Kidney epithelial cell (primary cell): Measurements from ENCODE around the gene ANP32A. TPM values are rescaled to one million over a fixed set of nuclear protein-coding genes. Genes with fewer than 3 reads are reported as not detected.

Source experiments
- DNase-seq: peaks from one replicate; pipeline ENCODE4 v3.0.0-alpha.2; 2010; ENCODE audit warnings: low read depth
- H3K27me3 ChIP-seq: 2 replicates; pipeline ENCODE4 v1.6.0; 2011; ENCODE audit warnings: low read length; ENCODE audit not compliant: control insufficient read depth, insufficient read depth
- H3K36me3 ChIP-seq: 2 replicates; pipeline ENCODE4 v1.5.1; 2011; ENCODE audit warnings: low read length; ENCODE audit not compliant: control insufficient read depth, insufficient read depth
- H3K4me3 ChIP-seq: 2 replicates; pipeline ENCODE4 v1.5.1; 2011; ENCODE audit warnings: low read depth, mild to moderate bottlenecking, control low read depth, low read length
- CTCF ChIP-seq: IDR thresholded peaks from 2 replicates; pipeline ENCODE4 v1.5.1; 2011; ENCODE audit warnings: mild to moderate bottlenecking, moderate library complexity, low read length, control low read depth, inconsistent platforms; ENCODE audit not compliant: insufficient read depth, poor library complexity, severe bottlenecking
- total RNA-seq: library from RNA; depleted of rRNA; stranded (reverse); fragments of >200 nt; gene quantifications from 2 replicates; pipeline ENCODE4 v1.2.3, GENCODE V29; 2015

The ANP32A gene
- total RNA-seq, 1 donor from 2014 or later, result 46.8 TPM

- no peak for DNase-seq
- Histone ChIP-seq H3K27me3 (no peaks in the 10 kb centered on the region), H3K4me3 (no peak overlapping the region), H3K36me3 (peaks cover 2% of the 10 kb centered on the region)
- no peak for TF ChIP-seq CTCF
Measured at GRCh38 chr15:68786753-68787152, 33.9 kb downstream of the ANP32A start.

DNA sequence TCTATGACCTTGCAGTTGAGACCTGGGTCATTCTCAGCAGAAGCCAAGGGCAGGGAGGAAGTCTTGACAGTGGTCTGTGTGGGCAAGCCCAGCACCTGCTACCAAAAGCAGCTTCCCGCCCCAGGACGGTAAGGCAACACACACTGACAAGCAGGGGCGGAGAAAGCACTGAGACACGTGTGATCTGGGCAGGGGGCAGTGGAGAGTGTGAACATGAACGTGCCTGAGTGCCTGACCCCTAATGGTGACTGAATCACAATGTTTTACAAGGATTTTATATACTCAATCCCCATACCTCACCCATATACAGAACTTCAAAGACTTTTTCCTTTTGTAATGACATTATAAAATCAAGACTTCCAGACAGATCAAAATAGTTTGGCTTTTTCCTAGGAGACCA, 35.2 kb downstream of the ANP32A start:
- no peak for TF ChIP-seq CTCF
- no peak overlapping the region for H3K4me3 ChIP-seq
- peaks cover 2% of the 10 kb centered on the region for H3K36me3 ChIP-seq
- no peak for DNase-seq
- H3K27me3 ChIP-seq, result no peaks in the 10 kb centered on the region

DNA sequence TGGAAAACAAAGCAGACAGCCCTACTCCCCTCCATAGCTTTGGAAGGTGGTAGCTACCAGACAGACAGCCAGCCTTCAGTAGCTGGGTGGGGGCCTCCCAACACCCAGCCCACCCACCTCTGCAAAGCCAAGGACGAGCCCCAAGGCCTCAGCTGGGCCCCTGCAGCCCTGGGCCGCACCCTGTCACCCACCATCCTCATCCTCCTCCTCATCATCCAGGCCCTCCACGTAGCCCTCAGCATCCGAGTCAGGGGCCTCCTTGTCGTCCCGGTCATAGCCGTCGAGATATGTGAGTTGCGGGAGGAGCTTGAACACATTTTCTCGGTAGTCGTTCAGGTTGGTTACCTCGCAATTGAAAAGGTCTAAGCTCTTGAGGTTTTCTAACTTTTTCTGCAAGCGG, 36.5 kb downstream of the ANP32A start:
- Histone ChIP-seq H3K4me3 (no peak overlapping the region), H3K36me3 (peaks cover 2% of the 10 kb centered on the region), H3K27me3 (no peaks in the 10 kb centered on the region)
- no peak for TF ChIP-seq CTCF
- no peak for DNase-seq

GRCh38 chr15:68783226-68784058, 37.3 kb downstream of the ANP32A start:
- Histone ChIP-seq H3K4me3 (no peak overlapping the region), H3K27me3 (no peaks in the 10 kb centered on the region), H3K36me3 (peaks cover 2% of the 10 kb centered on the region)
- DNase-seq, result no peak
- peak; percentile 63 for TF ChIP-seq CTCF

DNA sequence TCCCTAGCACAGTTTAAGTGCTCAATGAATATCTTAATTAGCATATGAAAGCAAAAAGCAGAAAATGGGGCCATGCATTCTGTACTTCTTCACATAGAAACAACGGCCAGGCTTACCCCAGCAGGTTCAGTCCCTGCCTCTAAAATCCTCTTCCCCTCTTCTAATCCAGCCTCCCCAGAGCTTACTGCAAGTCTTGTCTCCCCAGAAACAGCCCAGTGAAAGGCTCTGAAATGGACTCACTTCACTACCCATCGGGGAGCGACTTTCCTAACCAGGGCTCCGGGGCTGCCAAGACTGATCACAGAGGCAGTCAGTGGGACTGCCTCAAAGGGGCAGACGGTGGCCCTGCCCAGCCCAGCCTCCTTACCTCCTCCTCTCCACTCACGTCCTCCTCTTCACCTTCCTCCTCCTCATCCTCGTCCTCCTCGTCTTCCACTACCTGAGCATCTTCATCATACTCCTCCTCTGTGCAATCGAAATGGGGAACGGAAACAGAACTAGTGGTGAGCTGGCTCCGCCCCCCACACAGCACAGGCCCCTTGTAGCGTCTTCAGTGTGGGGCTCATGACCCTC, 38.0 kb downstream of the ANP32A start:
- Histone ChIP-seq H3K36me3 (peaks cover 2% of the 10 kb centered on the region), H3K4me3 (no peak overlapping the region), H3K27me3 (no peaks in the 10 kb centered on the region)
- no peak for DNase-seq
- no peak for TF ChIP-seq CTCF
